Subcutaneous abdominal adipose tissue (tissue), 5 donors: ENCODE data around the gene MRPL12.
A peak's percentile ranks its signal among the peaks of the same experiment; 100 is the strongest.

Experiments used
- H3K27ac ChIP-seq: one replicate; pipeline ENCODE4 v1.7.0; 2013; ENCODE audit warnings: low read depth, mild to moderate bottlenecking, inconsistent platforms, low read length, moderate library complexity
- H3K27me3 ChIP-seq, 5 donors: one replicate each; pipeline ENCODE4 v1.7.0; 2013; ENCODE audit warnings: low read length in 5 of 5, inconsistent platforms in 1 of 5; ENCODE audit not compliant: control insufficient read depth in 5 of 5, insufficient read depth in 4 of 5
- H3K36me3 ChIP-seq, 5 donors: one replicate each; pipeline ENCODE4 v1.7.0; 2013; ENCODE audit warnings: low read length in 5 of 5; ENCODE audit not compliant: control insufficient read depth in 5 of 5, insufficient read depth in 5 of 5
- H3K4me1 ChIP-seq, 5 donors: one replicate each; pipeline ENCODE4 v1.7.0; 2013; ENCODE audit warnings: low read length in 5 of 5, mild to moderate bottlenecking in 3 of 5, moderate library complexity in 1 of 5; ENCODE audit not compliant: control insufficient read depth in 5 of 5, insufficient read depth in 5 of 5
- H3K4me3 ChIP-seq, 5 donors: one replicate each; pipeline ENCODE4 v1.7.0; 2013; ENCODE audit warnings: low read length in 5 of 5, low read depth in 1 of 5
- H3K9ac ChIP-seq, 5 donors: one replicate each; pipeline ENCODE4 v1.7.0; 2013; ENCODE audit warnings: low read length in 5 of 5, mild to moderate bottlenecking in 4 of 5, moderate library complexity in 3 of 5
- H3K9me3 ChIP-seq, 5 donors: one replicate each; pipeline ENCODE4 v1.7.0; 2013; ENCODE audit warnings: low read length in 5 of 5; ENCODE audit not compliant: control insufficient read depth in 5 of 5
- donor health status: healthy.
- donor health status: healthy.
- donor health status: healthy.
- donor health status: healthy.
- donor health status: healthy.

Gene MRPL12

GRCh38 chr17:81723651-81724209 lies 20.6 kb downstream of the MRPL12 start:
- Histone ChIP-seq H3K9me3 (no peaks in the 10 kb centered on the region), H3K36me3 (peaks cover 0 to 12% (median 6%) of the 10 kb centered on the region in 5 donors), H3K27me3 (no peaks in the 10 kb centered on the region), H3K4me1 (peaks cover 2 to 26% (median 25%) of the 10 kb centered on the region in 5 donors), H3K27ac (peak overlapping the region; percentile 57), H3K4me3 (no peak overlapping the region), H3K9ac (peak overlapping the region in 1 of 5 donors; percentile 16)

GRCh38 chr17:81725439-81725838 lies 22.3 kb downstream of the MRPL12 start:
- Histone ChIP-seq H3K4me1 (peaks cover 2 to 27% (median 26%) of the 10 kb centered on the region in 5 donors), H3K9ac (no peak overlapping the region), H3K27ac (no peak overlapping the region), H3K36me3 (peaks cover 0 to under 1% (median 0%) of the 10 kb centered on the region in 5 donors), H3K27me3 (no peaks in the 10 kb centered on the region), H3K4me3 (no peak overlapping the region), H3K9me3 (no peaks in the 10 kb centered on the region)

- H3K36me3 ChIP-seq: no peaks in the 10 kb centered on the region
- peaks cover 2 to 33% (median 26%) of the 10 kb centered on the region in 5 donors for H3K4me1 ChIP-seq
- no peaks in the 10 kb centered on the region for H3K9me3 ChIP-seq
- H3K4me3 ChIP-seq: no peak overlapping the region
- no peak overlapping the region for H3K9ac ChIP-seq
- H3K27me3 ChIP-seq: no peaks in the 10 kb centered on the region
- no peak overlapping the region for H3K27ac ChIP-seq
Observed at GRCh38 chr17:81726004-81726403, 22.8 kb downstream of the MRPL12 start.

- H3K27me3 ChIP-seq: peaks cover 0 to 4% (median 0%) of the 10 kb centered on the region in 5 donors
- H3K9ac ChIP-seq: no peak overlapping the region
- no peaks in the 10 kb centered on the region for H3K36me3 ChIP-seq
- no peak overlapping the region for H3K4me3 ChIP-seq
- peaks cover 2 to 26% (median 17%) of the 10 kb centered on the region in 5 donors for H3K4me1 ChIP-seq
- no peak overlapping the region for H3K27ac ChIP-seq
- no peaks in the 10 kb centered on the region for H3K9me3 ChIP-seq
Observed at GRCh38 chr17:81727324-81728031, 24.3 kb downstream of the MRPL12 start.

GRCh38 chr17:81733507-81734404 lies 30.6 kb downstream of the MRPL12 start:
- no peak overlapping the region for H3K4me3 ChIP-seq
- no peaks in the 10 kb centered on the region for H3K9me3 ChIP-seq
- no peaks in the 10 kb centered on the region for H3K36me3 ChIP-seq
- H3K27me3 ChIP-seq: peaks cover 4 to 16% (median 11%) of the 10 kb centered on the region in 5 donors
- no peak overlapping the region for H3K9ac ChIP-seq
- peaks cover 0 to 26% (median 14%) of the 10 kb centered on the region in 5 donors for H3K4me1 ChIP-seq
- no peak overlapping the region for H3K27ac ChIP-seq

GRCh38 chr17:81734405-81735263 lies 31.5 kb downstream of the MRPL12 start:
- no peaks in the 10 kb centered on the region for H3K36me3 ChIP-seq
- H3K27me3 ChIP-seq: peaks cover 4 to 16% (median 11%) of the 10 kb centered on the region in 5 donors
- H3K9ac ChIP-seq: no peak overlapping the region
- H3K4me1 ChIP-seq: peaks cover 0 to 26% (median 14%) of the 10 kb centered on the region in 5 donors
- H3K27ac ChIP-seq: no peak overlapping the region
- H3K9me3 ChIP-seq: no peaks in the 10 kb centered on the region
- H3K4me3 ChIP-seq: no peak overlapping the region

- Histone ChIP-seq H3K9ac (peak overlapping the region in 1 of 5 donors; percentile 46), H3K27ac (no peak overlapping the region), H3K4me3 (peak overlapping the region in 3 of 5 donors; percentile 23 to 55 (median 34)), H3K36me3 (no peaks in the 10 kb centered on the region), H3K9me3 (no peaks in the 10 kb centered on the region), H3K27me3 (peaks cover 4 to 16% (median 11%) of the 10 kb centered on the region in 5 donors), H3K4me1 (peaks cover 0 to 28% (median 14%) of the 10 kb centered on the region in 5 donors)
Observed at GRCh38 chr17:81735264-81736102, 32.3 kb downstream of the MRPL12 start.

- Histone ChIP-seq H3K36me3 (no peaks in the 10 kb centered on the region), H3K4me3 (no peak overlapping the region), H3K4me1 (peaks cover 0 to 28% (median 15%) of the 10 kb centered on the region in 5 donors), H3K27ac (no peak overlapping the region), H3K9me3 (no peaks in the 10 kb centered on the region), H3K27me3 (peaks cover 10 to 26% (median 12%) of the 10 kb centered on the region in 5 donors), H3K9ac (no peak overlapping the region)
Observed at GRCh38 chr17:81737947-81738800, 35.0 kb downstream of the MRPL12 start.
